GM12872 (cell line): ENCODE data around the gene CDH16.

Source experiments
- TF ChIP-seq, protein P1 (sequence below): IDR thresholded peaks from 3 replicates; pipeline ENCODE4 v1.5.1; 2011; ENCODE audit warnings: low read depth, mild to moderate bottlenecking, low read length, moderate library complexity; ENCODE audit not compliant: insufficient read depth

Gene CDH16

DNA sequence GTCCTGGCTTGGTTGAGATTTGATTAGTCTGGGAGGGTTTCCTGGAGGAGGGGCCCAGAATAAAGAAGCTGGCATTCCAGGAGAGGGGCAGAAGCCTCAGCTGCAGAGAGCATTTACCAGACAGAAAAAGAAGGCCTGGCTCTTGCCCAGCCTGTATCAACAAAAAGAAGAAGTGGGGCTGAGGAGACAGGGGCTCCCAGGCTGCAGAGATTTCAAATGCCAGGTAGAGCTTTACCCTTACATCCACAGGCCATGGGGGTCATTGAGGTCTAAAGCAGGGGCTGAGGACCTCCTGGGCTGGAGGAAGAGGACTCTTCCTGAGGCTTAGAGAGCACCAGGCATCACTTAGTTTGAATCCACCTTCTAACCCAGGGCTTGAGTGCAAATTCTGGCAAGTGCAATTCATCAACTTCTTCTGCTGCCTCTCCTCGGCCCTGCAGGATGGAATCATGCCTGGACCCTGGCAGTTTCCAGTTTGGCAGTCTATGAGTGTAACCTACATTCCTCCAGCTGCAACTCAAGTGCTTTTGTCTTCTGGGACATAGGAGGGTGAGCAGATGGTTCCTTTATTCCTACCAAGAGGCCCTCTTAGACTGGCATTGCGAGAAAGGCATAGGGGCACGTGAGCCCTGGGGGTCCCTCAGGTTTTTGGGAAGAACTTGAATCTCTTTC lies 59.2 kb downstream of the CDH16 start:
- TF ChIP-seq, protein P1, sequence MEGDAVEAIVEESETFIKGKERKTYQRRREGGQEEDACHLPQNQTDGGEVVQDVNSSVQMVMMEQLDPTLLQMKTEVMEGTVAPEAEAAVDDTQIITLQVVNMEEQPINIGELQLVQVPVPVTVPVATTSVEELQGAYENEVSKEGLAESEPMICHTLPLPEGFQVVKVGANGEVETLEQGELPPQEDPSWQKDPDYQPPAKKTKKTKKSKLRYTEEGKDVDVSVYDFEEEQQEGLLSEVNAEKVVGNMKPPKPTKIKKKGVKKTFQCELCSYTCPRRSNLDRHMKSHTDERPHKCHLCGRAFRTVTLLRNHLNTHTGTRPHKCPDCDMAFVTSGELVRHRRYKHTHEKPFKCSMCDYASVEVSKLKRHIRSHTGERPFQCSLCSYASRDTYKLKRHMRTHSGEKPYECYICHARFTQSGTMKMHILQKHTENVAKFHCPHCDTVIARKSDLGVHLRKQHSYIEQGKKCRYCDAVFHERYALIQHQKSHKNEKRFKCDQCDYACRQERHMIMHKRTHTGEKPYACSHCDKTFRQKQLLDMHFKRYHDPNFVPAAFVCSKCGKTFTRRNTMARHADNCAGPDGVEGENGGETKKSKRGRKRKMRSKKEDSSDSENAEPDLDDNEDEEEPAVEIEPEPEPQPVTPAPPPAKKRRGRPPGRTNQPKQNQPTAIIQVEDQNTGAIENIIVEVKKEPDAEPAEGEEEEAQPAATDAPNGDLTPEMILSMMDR = no peak

DNA sequence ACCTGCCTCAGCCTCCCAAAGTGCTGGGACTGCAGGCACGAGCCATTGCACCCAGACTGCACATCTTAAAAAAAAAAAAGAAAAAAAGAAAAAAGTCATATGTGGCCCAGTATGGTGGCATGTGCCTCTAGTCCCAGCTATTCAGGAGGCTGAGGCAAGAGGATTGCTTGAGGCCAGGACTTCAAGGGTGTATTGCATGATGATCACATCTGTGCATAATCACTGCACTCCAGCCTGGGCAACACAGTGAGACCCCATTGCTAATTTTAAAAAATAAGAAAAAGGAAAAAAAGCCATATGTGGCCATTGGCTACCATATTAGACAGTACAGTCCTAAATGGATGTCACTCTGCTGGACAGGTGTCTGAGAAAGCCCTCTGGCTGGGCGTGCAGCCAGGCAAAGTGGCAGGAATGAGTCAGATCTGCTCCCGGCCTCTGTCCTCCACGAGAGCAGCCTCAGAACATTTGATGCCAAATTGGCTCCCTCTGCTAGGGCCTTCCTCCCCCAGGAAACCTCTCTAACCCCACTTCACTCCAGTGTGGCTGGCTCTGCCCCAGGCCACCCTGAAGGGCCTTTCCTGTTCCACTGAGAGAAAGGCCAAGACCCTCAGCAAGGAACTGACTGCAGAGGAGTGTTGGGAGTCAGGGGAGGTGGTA lies 59.8 kb downstream of the CDH16 start:
- TF ChIP-seq, protein P1 = no peak
